Stimulated activated CD8-positive, alpha-beta memory T cell treated with anti-CD3 and anti-CD28 coated beads, Interleukin-2, amount 100 ng/mL, for 48 hours (primary cell): ENCODE data around the gene THOC3.
"Not testable (repeated sequence)": the region's sequence is repeated elsewhere in the genome, so short reads cannot be mapped to it uniquely, and the experiment has no call there.

Source experiments
- DNase-seq, 2 donors: peaks; one replicate each; pipeline ENCODE4 v3.0.0-alpha.2; 2020; ENCODE audit warnings: low read depth in 2 of 2

THOC3 gene

DNA sequence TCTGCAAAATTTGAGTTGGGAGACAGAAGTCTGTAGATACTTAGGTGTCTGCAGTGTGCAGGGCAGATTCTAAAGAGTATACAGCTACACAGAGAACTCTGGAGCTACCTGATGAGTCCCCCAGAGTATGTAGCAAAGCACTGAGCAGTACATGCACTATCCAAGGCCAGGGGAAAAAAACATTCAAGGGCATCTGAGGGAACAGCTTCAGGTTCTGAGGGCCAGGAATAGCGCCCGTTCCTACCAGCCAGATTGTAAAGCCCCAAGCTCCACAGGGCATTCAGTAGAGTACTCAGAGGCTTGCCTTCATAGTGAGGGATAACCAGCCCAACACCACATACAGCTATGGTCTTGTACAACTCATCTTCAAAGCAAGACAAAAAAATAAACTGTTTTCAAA lies 27.5 kb downstream of the THOC3 start:
- DNase-seq, result not testable (repeated sequence)

DNA sequence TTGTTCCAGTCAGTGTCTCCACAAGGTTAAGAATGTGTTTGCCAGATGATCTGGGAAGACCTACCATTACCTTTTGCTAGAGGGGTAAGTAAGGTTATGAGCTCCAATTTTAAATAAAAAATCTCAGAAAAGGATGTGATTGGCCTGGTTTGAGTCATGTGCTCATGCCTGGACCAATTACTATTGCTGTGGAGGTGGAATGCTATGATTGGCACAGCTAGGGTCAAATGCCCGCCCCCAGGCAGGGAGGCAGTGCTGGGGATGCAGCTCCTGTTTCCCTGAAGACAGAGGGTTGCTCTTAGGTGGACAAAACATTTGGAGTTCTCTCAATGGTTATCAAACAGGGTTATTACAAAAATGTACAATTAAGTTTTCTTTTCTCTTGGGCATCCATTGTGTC lies 29.6 kb downstream of the THOC3 start:
- not testable (repeated sequence) for DNase-seq

DNA sequence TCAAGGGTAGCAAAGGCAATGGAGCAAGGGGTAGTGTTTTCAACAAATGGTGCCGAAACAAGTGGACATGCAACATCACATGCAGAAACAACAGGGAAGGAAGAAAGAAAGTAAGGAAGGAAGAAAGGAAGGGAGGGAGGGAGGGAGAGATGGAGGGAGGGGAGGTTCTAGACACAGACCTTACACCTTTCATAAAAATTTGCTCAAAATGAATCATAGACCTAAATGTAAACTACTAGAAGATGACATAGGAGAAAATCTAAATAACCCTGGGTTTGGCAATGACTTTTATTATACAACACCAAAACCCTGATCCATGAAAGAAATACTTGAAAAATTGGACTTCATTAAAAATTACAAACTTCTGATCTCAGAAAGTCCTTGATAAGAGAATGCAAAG lies 39.4 kb downstream of the THOC3 start:
- not testable (repeated sequence) for DNase-seq

DNA sequence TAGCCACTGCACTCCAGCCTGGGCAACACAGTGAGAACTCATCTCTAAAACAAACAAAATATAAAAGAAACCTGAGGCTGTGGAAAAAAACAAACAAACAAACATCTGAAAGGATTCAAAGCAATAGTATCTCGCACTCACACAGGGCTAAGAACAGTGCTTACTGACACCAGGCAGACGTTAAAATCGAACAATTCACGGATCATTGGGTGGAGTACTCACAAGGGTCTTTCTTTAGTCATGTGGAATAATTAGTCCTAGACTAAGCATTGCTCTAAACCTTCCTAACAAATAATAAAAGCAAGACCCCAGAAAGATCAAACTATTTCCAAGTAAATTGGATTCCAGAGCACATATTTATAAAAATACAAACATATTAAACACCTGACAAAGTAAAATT lies 43.0 kb downstream of the THOC3 start:
- DNase-seq, result not testable (repeated sequence)

DNA sequence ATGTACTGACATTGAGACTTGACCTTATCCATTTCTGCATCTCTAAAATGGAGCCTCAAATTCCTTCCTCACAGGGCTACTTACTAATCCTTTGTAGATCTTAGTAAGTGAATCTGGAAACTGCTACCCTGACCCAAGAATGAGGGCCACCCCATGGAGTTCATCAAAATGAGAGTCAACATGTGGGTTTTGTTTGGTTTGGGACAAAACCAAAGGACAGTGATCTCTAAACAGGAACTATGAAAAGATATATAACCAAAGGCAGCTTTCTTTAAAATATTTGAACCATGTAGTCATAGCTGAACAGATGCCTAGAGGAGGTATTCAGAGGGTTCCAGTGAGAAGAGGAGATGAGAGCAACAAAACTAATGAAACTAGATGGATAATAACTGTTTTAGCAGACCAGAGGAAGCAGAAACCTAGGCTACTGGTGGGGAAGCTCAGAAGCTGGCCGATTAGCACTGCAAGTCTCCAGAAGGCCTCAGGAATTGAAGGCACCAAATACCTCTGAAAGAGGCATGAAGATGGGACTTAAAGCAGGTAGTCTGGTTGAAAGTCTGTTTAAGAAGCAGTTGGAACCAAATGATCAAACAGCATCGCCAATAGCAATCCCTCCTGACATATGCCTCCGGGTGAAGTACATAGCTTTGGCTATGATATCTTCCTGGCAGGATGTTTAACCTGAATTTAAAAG lies 45.8 kb downstream of the THOC3 start:
- no peak for DNase-seq

DNA sequence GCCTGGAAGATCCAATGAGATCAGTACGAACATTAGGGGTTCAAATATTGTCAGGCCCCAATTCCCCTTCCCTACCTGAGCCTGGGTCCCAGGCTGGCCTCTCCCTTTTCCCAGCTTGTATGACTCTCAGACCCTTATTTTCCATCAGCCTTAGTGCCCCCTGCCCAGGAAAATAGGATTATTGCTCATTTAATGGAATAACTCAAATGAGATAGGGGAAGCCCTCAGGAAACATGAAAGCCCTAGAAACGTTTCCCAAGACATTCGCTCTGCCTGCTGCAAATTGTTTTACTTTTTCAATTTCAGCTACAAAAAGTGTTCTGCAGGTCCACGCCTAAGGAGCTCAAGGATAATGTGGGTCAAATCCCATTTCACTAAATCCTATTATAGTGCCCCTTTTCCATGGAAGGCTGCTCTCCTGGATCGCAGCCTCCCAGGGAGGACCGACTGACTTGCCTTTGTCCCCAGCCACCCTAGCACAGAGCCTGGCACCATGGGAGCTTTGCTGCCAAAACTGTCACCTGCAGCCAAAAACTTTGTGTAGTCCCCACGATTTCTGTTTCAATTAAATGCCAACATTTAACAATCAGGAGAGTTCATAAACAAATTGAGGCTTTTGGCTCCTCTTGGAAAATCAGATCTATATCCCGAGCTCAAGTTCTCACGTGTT lies 46.9 kb downstream of the THOC3 start:
- DNase-seq, result no peak

DNA sequence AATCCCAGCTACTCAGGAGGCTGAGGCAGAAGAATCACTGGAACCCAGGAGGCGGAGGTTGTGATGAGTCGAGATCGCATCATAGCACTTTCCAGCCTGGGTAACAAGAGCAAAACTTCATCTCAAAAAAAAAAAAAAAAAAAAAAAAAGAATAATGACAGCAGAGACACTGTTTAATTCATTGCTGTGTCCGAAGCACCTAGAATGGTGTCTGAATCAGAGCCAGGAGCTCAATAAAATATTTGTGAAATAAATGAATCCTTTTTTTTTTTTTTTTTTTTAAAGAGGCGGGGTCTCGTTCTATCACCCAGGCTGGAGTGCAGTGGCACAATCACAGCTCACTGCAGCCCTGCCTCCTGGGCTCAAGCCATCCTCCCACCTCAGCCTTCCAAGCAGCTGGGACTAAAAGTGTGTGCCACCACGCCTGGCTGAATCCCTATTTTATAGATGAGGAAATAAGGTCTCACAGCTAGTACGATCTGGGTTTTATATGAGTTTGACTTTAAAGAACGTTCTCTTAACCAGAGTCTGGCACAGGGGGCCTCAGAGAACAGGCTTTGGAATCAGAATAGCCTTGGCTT lies 47.8 kb downstream of the THOC3 start:
- DNase-seq, result no peak

DNA sequence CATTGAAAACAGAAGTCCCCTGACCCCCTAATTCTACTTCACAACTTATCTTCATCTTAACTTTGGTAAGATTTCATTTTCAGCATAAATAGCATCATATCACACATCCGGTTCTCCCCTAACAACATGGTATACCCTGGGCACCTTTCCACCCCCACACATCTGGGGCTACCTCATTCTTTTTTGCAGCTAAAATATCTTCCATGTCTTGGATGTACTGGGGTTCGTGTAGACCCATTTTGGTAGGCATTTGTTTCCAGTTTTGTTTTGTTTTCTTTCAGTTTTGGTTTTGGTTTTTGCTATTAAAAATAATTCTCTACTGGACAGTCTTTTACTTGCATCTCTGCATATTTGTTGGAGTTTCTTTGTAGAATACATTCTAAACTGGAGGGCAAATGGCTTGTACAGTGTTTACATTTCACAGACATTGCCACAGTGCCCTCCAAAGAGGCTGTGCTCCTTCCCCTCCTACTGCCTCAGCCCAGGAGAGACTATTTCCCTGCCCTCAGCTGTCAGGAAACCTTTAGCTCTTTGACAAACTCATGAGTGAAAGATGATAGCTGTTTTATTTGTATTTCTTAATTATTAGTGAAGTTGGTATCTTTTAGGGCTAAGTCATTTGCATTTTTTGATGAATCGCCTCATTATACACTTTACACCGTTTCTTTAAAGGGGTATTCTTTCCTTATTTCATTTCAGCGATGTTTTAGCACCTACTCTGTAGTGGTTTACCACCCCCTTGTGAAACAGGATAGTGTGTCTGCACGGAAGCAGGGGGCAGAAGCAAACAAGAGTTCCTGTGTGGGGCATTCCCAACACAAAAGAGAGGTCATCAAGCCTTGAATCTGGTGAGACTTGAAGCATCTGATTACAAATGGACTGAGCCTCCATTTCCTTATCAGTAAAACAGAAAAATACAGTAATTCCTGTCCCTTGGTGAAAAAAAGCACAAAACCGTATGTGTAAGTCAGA lies 52.8 kb downstream of the THOC3 start:
- not testable (repeated sequence) for DNase-seq

DNA sequence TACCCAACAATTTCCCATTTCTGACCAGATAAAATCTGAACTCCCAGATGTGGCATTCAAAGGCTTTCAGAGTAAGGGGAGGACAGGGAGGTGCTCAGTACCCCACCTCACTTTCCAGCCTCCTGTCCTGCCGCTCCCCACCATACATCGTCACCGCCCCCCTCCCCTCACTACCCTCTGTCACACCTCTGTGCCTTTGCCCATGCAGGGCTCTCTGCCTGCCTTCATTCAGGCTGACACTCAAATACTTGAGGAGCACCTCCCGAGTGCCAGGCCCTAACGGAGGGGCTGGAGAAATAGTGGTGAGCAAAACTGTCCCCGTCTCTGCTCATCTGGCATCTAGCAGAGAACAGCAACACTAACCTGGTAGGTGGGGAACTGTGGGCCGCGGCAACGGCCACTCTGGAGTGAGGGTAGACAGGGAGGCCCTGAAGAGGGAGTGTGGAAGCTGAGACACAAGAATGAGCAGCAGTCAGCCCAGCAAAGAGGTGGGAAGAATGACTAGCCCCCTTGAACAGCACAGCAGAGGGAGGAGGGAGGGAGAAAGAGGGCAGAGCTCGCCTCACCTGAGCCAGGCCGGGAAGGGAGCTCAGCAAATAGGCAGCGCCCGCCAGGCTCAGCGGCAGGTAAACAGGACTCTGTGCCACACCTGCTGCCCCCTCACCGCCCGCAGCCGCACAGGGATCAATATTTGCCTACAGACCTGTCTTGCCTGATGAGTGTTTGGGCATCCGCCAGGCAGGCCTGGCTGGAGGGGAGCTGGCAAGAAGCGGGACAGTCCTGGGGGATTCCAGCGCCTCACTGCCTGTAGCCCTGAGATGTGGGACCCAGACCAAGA lies 54.1 kb downstream of the THOC3 start:
- DNase-seq, result not testable (repeated sequence)

DNA sequence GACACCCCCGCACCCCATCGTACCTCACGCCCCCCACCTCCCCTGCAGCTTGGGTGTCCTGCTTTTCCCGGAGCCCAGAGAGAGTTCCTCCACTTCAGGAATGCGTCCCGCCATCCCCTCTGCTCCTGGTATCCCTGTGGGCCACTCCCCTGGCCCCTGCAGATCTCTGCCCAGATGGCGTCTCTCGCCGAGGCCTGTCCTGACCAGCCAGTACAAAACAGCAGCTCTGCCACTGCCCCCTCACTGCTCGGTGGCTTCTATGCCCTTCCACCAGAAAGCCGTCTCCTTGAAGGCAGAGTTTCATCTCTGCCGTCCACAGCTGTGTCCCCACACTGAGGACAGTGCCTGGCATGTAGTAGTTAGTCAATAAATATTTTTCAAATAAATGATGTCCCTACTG lies 58.0 kb downstream of the THOC3 start:
- DNase-seq, result not testable (repeated sequence)
